GM12801 (cell line): ENCODE data around the gene GALNT1.

ENCODE experiments used
- TF ChIP-seq, protein P1 (sequence below): IDR thresholded peaks from one replicate; pipeline ENCODE4 v1.5.1; 2011; ENCODE audit warnings: control low read depth; ENCODE audit not compliant: insufficient read length; ENCODE audit errors: extremely low read depth

GALNT1 gene

GRCh38 chr18:35635170-35635569 is 53.6 kb downstream of the GALNT1 start:
- TF ChIP-seq, protein P1, sequence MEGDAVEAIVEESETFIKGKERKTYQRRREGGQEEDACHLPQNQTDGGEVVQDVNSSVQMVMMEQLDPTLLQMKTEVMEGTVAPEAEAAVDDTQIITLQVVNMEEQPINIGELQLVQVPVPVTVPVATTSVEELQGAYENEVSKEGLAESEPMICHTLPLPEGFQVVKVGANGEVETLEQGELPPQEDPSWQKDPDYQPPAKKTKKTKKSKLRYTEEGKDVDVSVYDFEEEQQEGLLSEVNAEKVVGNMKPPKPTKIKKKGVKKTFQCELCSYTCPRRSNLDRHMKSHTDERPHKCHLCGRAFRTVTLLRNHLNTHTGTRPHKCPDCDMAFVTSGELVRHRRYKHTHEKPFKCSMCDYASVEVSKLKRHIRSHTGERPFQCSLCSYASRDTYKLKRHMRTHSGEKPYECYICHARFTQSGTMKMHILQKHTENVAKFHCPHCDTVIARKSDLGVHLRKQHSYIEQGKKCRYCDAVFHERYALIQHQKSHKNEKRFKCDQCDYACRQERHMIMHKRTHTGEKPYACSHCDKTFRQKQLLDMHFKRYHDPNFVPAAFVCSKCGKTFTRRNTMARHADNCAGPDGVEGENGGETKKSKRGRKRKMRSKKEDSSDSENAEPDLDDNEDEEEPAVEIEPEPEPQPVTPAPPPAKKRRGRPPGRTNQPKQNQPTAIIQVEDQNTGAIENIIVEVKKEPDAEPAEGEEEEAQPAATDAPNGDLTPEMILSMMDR: no peak

- TF ChIP-seq, protein P1: no peak
Measured at GRCh38 chr18:35637227-35637626, 55.7 kb downstream of the GALNT1 start.

DNA sequence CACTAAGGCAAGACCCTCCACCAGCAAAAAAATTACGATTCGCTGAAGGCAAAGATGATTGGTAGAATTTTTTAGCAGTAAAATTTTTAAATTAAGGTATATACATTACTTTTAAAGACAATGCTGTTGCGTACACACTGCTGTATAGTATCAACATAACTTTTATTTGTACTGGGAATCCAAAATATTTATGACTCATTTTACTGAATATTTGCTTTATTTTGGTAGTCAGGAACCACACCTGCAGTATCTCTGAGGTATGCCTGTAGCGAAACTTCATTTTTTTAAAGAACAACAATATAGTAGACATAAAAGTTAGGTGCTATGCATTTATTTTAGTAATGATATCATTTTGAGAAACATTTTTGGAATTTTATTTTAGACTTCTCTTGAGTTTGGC is 57.8 kb downstream of the GALNT1 start:
- TF ChIP-seq, protein P1: no peak

DNA sequence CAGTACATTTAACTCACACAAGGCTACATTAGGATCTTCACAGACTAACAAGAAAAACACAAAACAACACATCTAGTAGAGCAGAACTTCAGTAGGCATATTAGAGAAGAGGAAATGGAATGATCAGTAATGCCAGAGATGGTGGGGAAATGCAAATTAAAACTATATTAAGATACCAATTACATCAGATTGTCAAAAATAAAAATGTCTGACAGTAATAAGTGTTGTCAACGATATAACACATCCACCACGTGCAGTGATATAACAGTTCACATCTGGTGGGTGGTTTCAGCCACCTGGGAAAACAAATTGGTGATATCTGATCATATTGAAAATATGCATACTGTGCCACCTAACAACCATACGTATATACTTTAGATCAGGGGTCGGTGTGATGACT is 59.9 kb downstream of the GALNT1 start:
- TF ChIP-seq, protein P1: no peak

DNA sequence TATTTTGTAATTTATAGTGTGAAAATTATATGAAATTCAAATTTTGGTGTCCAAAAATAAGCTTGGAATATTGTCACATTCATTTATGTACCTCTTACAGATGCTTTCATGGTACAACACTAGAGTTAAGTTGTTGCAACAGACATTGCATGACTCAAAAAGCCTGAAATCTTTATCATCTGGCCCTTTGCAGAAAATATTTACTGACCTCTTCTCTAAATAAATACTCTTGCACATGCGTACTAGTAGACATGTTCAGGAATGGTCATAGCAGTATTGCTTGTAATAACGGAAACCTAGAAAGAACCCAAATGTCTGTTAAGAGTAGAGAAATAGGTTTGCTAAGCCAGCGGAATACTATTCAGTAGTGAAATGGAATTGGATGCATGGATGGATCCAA is 60.4 kb downstream of the GALNT1 start:
- TF ChIP-seq, protein P1: no peak

DNA sequence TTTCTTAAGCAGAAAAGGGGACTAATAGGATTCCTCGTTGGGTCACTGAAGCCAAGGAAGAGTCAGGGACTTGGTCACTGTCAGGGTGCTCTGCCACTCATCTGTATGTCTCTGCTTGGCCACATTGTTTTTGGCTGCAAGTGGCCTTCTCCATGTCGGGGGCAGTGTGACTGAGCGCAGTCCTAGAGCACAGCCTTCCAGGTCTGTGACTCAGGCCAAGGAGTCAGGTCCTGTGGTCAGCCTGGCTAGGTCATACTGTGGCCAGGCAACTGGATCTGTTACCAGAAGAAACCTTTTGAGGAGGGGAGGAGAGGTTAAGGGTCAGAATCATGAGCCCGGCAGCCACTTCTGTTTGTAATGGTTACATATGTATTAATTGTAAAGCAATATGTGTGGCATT is 61.3 kb downstream of the GALNT1 start:
- TF ChIP-seq, protein P1: no peak

- TF ChIP-seq, protein P1: no peak
Measured at GRCh38 chr18:35646449-35646848, 64.9 kb downstream of the GALNT1 start.

GRCh38 chr18:35653392-35654135 is 72.0 kb downstream of the GALNT1 start:
- TF ChIP-seq, protein P1: no peak
